IPS-NIHi11 (cell line): ENCODE measurements around the gene CMPK1.
"Not testable (repeated sequence)": the region's sequence is repeated elsewhere in the genome, so short reads cannot be mapped to it uniquely, and the experiment has no call there.

ENCODE experiments used
- DNase-seq: peaks from one replicate; pipeline ENCODE4 v3.0.0; 2012; ENCODE audit warnings: mixed read lengths, low spot score

Gene CMPK1

GRCh38 chr1:47338249-47339077 is 4.9 kb downstream of the CMPK1 start:
- DNase-seq: no peak

DNA sequence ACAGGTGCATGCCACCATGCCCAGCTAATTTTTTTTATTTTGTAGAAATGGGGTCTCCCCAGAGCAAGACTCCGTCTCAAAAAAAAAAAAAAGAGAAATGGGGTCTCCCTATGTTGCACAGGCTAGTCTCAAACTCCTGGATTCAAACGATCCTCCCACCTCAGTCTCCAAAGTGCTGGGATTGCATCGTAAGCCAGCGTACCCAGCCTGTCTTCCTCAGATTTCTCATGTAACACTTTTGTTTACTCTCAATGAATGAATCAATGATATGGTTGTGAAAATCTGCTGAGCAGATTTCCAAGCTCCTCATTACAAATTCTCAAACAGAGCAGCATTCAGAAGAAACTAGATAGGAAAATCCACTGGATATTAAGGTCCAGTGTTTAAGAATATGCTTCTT is 6.6 kb downstream of the CMPK1 start:
- DNase-seq: no peak

DNA sequence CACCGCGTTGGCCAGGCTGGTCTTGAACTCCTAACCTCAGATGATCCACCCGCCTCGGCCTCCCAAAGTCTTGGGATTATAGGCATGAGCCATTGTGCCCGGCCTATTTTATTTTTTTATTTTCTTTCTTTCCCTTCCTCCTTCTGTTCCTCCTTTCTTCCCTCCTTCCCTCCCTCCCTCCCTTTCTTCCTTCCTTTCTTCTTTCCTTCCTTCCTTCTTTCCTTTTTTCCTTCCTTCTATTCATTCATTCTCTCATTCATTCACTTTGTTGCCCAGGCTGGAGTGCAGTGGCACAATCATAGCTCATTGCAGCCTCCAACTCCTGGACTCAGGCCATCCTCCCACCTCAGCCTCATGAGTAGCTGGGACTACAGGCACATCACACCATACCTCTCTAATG is 13.4 kb downstream of the CMPK1 start:
- not testable (repeated sequence) for DNase-seq

- DNase-seq: no peak
Measured at GRCh38 chr1:47347735-47348134, 14.1 kb downstream of the CMPK1 start.

- no peak for DNase-seq
Measured at GRCh38 chr1:47348246-47348645, 14.7 kb downstream of the CMPK1 start.

GRCh38 chr1:47351305-47351704 is 17.7 kb downstream of the CMPK1 start:
- DNase-seq: no peak

GRCh38 chr1:47361380-47361779 is 27.8 kb downstream of the CMPK1 start:
- no peak for DNase-seq

GRCh38 chr1:47362828-47363227 is 29.2 kb downstream of the CMPK1 start:
- DNase-seq: no peak

DNA sequence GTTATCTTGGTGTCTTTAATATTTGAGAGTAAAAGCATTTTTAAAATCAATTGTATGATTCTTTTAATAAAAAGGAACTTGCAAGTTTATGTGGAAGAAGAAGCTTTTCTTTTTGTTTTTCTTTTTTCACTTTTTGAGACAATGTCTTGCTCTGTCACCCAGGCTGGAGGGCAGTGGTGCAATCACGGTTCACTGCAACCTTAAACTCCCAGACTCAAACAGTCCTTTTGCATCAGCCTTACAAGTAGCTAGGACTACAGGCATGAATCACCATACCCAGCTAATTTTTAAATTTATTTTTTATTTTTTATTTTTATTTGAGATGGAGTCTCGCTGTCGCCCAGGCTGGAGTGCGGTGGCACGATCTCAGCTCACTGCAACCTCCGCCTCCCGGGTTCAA is 34.1 kb downstream of the CMPK1 start:
- no peak for DNase-seq

GRCh38 chr1:47371016-47371517 is 37.5 kb downstream of the CMPK1 start:
- no peak for DNase-seq

- DNase-seq: no peak
Measured at GRCh38 chr1:47374501-47374900, 40.9 kb downstream of the CMPK1 start.

GRCh38 chr1:47378147-47378546 is 44.6 kb downstream of the CMPK1 start:
- no peak for DNase-seq

DNA sequence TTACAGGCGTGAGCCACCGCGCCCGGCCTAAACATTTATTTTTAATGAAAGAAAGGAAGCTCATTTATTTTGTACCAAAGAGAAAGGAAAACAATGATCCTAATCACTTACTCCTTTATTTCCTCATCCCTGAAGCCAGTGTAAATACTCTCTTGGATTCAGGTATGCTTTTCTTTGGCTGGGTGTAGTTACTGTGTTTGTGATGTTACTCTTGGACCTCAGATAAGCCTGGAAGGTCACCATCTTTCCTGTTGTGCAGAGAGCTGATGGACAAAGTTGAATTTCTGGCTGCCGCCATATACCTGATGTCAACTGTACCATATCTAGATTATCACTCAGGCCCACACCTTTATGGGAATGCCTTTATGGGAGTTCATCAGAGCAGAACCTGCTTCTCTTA is 47.1 kb downstream of the CMPK1 start:
- no peak for DNase-seq

DNA sequence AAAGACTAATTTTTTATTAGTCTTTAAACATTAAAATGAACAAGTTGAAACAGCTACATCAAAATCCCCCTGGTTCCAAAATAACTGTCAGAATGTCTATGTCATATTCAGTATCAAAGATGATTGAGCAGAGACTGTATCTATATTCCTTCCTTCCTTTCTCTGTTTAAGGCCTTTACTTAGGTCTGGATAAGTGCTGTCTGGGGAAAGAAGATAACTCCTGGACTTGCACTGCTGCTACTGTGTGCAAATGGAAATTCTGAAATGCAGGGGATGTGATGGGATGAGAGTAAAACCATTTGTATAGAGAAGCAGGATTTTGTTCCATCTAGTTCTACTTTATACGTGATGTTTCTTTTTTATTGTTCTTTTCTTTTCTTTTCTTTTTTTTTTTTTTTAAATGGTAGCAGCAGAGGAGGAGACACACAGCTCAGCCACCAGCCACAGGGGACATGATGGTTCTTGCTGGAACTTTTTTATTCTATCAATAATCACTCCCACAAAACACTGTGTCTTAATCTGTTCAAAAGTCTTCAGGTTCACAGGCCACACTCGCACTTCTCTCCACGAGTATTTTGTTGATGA is 48.9 kb downstream of the CMPK1 start:
- no peak for DNase-seq

GRCh38 chr1:47384083-47384482 is 50.5 kb downstream of the CMPK1 start:
- no peak for DNase-seq

DNA sequence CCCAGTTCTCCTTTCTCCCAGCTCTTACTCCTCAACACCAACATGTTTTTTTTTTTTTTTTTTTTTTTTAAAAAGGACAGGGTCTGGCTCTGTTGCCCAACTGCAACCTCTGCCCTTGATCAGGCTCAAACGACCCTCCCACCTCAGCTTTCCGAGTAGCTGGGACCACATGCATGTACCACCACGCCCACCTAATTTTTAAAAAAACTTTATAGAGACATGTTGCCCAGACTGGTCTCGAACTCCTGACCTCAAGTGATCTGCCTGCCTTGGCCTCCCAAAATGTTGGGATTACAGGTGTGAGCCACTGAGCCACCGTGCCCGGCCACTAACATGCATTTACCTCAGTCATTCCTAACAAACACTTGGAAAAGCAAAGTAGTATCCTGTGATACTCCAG is 51.4 kb downstream of the CMPK1 start:
- DNase-seq: no peak

DNA sequence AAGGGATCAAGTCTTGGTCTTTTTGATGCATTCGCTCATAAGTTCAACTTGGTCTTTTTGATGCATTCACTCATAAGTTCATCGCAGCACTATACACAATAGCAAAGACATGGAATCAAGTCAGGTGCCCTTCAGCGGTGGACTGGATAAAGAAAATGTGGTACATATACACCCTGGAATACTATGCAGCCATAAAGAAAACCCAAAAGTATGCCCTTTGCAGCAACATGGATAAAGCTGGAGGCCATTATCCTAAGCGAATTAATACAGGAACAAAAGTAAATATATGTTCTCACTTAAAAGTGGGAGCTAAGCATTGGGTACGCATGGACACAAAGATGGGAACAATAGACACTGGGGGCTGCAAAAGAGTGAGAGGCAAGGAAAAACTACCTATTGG is 52.7 kb downstream of the CMPK1 start:
- DNase-seq: no peak

- DNase-seq: no peak
Measured at GRCh38 chr1:47388030-47388890, 54.7 kb downstream of the CMPK1 start.

DNA sequence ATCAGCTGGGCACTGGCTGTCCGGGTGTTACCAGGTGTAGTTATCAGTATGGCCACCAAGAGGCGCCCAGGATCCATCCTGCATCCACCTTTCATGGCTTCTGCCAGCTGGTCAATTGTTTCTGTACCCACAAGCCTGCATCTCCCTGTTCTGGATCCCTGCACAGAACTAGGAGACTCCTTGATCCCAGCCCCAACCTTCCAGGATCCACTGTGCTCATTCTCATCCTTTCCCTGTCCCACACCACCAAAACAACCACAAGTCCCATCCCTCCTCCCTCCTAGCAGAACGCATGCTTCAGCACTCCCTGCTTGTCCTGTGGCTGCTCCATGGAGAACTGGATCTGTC is 55.3 kb downstream of the CMPK1 start:
- DNase-seq: peak; percentile 84

DNA sequence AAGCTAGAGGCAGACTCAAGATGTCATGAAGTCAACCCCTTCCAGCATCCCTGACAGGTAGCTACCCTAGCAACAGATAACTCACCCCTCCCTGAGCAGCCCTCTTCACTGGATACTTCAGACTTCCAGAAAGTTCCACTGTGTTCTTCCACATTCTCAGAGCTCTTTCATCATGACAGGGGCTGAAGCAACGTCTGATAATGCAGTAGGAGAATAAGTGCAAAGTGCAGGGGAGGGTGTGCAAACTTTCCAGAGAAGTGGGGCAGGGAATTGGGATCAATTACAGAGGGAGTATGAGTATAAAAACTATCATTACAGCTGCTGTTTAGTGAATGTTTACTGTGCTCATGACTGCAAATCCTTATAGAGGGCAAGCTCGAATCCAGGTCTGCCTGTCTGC is 56.1 kb downstream of the CMPK1 start:
- DNase-seq: no peak

- DNase-seq: no peak
Measured at GRCh38 chr1:47390843-47391242, 57.3 kb downstream of the CMPK1 start.

- DNase-seq: no peak
Measured at GRCh38 chr1:47393141-47393540, 59.6 kb downstream of the CMPK1 start.

GRCh38 chr1:47395433-47395832 is 61.8 kb downstream of the CMPK1 start:
- DNase-seq: no peak
